DMS153 treated with DMSO at 0.1 percent for 48 hours (cell line): ENCODE results near the gene LYRM7.
"Not testable (repeated sequence)": the region's sequence is repeated elsewhere in the genome, so short reads cannot be mapped to it uniquely, and the experiment has no call there.

ENCODE experiments used
- DNase-seq: peaks from one replicate; lab custom pipeline; 2025; ENCODE audit not compliant: unreplicated experiment; lab: John Stamatoyannopoulos, UW

The LYRM7 gene

GRCh38 chr5:131218392-131218791, 47.6 kb downstream of the LYRM7 start:
- DNase-seq = no peak

- no peak for DNase-seq
Observed at GRCh38 chr5:131220566-131220965, 49.8 kb downstream of the LYRM7 start.

DNA sequence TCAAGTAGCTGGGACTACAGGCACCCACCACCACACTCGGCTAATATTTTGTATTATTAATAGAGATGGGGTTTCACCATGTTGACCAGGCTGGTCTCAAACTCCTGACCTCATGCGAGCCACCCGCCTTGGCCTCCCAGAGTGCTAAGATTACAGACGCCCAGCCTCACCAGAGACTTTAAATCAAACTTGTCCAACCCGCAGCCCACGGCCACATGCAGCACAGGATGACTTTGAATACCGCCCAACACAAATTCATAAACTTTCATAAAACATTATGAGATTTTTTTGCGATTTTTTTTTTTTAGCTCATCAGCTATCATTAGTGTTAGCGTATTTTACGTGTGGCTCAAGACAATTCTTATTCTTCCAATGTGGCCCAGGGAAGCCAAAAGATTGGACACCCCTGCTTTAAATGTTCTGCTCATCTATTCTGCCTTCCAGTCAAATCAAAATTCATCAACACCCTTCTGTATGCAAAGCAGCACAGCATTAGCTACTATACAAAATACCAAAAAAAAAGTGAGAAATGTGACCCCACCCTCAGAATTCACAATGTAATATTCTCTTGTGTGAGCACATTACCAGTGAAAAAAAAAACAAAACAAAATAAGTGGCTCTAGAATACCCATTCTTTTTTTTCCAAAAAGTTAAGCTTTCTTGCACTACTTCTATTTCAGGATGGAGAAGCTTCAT, 50.4 kb downstream of the LYRM7 start:
- no peak for DNase-seq

DNA sequence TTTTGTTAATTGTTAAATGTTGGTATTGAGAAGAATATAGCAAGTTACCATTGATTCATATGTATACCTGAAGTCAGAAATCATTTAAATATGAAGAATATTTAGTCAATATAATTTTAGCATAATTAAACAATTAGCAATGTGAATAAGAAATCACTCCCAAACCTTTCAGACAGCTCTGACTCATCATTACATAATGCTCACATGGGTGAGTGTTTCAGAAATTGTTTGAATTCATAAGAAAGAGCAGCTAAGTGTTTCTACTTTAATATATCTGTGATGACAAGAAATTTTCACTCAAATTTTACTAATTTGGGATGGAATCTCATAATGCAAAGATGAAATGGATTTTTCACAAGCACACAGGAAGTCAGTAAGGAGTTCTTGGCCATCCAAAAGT, 51.1 kb downstream of the LYRM7 start:
- no peak for DNase-seq

DNA sequence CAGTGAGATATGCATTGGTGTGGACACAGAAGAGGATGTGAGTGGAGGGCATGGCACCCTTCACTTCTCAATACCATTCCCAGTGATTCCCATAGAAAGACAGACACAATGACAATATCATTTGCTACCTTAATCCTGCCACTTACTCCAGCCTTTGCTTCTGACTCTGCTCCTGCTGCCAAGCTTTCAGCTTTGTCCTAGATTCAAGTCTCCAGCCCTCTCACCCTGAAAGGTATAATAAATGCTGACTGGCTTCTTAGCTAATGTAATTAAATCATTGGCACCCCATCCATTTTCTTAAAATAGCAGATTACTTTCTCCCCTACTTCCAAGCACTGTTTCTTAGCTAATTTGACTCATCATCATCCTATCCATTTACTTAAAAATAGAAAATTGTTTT, 52.0 kb downstream of the LYRM7 start:
- DNase-seq = no peak

DNA sequence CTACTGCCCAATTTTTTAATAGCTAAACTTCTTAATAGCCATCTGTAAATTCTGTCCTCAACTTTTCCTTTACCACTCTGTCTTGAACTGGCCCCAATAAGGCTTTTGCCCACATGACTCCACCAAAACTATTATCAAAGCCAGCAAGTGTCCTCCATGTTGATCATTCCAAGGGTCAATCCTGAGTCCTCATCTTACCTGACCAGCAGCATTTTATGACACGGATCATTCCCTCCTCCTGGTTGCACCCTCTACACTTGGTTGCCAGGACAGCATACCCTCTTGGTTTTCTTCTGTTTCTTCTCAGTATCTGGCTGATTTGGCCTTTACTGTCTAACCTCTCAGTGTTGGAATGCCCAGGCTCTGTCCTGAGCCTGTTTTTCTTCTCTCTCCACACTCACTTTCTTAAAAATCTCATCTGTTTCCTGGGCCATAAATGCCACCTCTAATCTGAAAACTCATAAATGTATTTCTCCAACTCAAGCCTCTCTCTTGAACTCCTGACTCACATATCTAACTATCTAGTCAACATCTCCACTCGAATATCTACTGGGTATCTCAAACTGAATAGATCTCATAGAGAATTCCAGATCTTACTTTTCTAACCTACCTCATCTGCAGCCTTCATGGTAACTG, 53.1 kb downstream of the LYRM7 start:
- DNase-seq = no peak

DNA sequence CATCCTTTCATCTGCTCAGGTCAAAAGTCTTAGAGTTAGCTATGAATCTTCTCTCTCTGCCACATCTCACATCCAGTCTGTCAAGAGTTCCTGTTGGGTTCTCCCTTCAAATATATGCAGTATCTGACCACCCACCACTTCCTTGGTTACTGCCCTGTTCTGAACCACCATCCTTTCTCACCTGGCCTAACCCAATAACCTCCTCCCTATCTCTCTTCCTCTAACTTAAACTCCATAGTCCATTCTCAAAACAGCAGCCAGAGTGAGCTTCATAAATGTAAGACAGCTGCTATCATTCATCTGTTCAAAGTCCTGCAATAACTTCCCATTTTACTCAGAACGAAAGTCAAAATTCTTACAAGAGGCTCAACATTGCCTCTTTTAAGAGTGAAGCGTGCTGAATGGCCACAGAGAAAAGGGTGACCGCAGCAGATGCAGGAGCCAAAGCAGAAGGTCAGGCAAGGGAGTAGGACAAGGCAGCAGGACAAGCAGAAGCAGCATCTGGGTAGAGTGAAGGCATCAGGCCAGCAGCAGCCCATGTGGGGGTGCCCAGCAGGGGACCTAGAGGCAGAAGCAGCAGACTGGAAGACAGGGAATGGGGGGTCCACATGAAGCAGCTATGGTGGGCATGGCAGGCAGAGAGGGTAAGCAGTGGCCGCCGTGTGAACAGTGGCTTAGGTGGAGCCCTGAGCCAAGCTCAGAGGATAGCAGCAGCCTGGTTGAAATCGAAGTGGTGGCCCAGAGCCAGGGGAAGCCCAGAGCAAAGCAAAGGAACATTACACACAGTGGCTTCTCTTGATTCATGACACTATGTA, 53.9 kb downstream of the LYRM7 start:
- no peak for DNase-seq

GRCh38 chr5:131225282-131225974, 54.7 kb downstream of the LYRM7 start:
- no peak for DNase-seq

GRCh38 chr5:131226899-131227298, 56.2 kb downstream of the LYRM7 start:
- DNase-seq = no peak

DNA sequence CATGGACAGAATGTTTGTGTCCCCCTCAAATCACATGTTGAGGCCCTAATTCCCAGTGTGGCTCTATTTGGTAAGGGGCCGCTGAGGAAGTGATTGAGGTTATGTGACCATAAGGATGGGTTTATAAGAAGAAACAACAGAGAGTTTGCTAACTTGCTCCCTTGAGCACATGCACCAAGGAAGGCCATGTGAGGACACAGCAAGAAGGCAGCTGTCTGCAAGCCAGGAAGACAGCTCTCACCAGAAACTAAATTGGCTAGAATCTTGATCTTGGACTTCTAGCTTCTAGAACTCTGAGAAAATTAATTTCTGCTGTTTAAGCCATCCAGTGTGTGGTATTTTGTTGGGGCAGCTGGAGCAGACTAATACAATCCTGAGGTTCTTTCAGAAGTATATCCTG, 57.9 kb downstream of the LYRM7 start:
- DNase-seq = no peak

DNA sequence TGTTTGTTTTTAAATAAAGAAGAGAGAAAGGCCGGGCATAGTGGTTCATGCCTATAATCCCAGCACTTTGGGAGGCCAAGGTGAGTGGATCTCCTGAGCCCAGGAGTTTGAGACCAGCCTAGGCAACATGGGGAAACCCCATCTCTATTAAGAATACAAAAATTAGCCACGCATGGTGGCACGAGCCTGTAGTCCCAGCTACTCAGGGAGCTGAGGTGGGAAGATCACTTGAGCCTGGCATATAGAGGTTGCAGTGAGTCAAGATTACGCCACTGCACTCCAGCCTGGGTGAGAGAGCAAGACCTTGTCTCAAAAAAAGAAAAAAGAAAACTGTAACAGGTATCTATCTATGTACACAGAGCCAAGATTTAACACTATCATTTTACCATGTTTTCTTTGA, 58.9 kb downstream of the LYRM7 start:
- no peak for DNase-seq

GRCh38 chr5:131230406-131230805, 59.7 kb downstream of the LYRM7 start:
- DNase-seq = no peak

- DNase-seq = no peak
Observed at GRCh38 chr5:131239686-131240085, 68.9 kb downstream of the LYRM7 start.

- no peak for DNase-seq
Observed at GRCh38 chr5:131242728-131243255, 72.0 kb downstream of the LYRM7 start.

GRCh38 chr5:131245312-131245711, 74.6 kb downstream of the LYRM7 start:
- no peak for DNase-seq

- no peak for DNase-seq
Observed at GRCh38 chr5:131245948-131246347, 75.2 kb downstream of the LYRM7 start.

GRCh38 chr5:131246504-131246903, 75.8 kb downstream of the LYRM7 start:
- no peak for DNase-seq

DNA sequence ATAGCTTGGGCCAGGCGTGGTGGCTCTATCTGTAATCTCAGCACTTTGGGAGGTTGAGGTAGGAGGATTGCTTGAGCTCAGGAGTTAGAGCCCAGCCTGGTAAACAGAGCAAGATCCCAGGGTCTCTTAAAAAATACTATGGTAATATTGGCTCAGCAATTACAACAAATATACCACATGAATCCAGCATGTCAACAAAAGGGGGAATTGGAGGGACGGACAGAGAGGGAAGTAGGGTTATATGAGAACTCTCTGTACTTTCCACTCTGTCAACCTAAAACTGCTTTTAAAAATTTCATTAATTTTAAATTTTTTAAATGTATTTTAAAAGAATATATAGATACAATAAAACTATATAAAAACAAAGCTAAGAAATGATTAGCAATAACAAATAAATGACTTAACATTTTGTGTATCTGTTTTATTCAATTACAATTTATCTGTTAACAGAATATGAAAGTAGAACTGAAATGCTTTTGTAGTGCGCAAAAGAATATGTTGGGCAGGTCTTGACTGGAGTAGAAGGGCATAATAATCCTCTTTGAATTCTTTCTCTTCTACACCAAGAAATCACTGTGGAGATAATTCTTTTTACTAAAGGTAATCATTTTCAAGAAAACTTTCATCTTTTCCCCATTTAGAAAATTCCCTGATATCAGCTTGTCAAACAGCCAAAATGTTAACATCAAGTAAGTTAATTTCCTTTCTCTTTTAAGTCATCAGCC, 80.2 kb downstream of the LYRM7 start:
- DNase-seq = no peak

DNA sequence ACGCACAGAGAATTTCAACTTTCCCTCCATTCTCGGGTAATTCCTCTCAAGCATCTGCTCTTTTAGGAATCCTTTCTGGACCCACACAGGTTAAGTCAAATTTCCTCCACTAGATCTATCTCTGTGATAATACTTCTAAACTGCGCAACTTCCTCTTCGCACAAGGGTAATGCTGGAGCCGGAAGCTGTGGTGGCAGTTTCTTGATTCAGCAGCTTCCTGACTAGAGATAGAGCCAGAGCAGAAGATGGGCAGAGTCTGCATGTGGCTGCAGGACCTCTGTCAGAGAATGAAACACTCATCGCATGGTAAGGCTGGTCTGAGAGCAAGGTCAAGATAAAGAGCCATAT, 82.1 kb downstream of the LYRM7 start:
- DNase-seq = no peak

DNA sequence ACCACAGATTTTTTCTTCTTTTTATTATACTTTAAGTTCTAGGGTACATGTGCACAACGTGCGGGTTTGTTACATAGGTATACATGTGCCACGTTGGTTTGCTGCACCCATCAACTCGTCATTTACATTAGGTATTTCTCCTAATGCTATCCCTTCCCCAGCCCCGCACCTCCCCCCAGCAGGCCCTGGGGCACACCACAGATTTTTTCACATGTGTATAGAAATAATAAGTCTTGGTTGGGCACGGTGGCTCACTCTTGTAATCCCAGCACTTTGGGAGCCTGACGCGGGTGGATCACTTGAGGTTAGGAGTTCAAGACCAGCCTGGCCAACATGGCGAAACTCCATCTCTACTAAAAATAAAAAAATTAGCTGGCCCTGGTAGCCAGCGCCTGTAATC, 83.3 kb downstream of the LYRM7 start:
- DNase-seq = not testable (repeated sequence)

DNA sequence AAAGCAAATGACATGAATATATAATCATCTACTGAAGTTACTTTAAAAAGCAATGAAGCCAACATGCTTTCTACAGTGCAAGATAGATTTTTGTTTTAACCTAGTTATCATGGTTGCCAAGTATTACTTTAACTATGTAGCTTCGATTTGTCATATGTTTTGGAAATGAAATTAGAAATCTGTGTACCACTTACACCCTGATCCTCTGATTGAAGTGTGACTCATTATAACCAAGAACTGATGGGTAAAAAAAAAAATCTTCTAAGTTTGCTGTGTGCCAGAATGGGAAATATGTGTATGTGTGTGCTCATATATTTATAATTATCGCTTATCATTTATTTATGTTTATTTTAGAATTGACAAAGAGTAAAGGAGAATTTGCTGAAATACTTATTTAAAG, 84.0 kb downstream of the LYRM7 start:
- DNase-seq = no peak
